Stimulated activated CD8-positive, alpha-beta memory T cell treated with anti-CD3 and anti-CD28 coated beads, Interleukin-12 subunit alpha, Interleukin-12 subunit beta, amount 100 ng/mL, for 4 hours (primary cell): ENCODE data around the gene CHCHD3.
"Not testable (repeated sequence)": the region's sequence is repeated elsewhere in the genome, so short reads cannot be mapped to it uniquely, and the experiment has no call there.

Source experiments
- DNase-seq: peaks from one replicate; pipeline ENCODE4 v3.0.0-alpha.2; 2020; ENCODE audit warnings: low read depth

The CHCHD3 gene

DNA sequence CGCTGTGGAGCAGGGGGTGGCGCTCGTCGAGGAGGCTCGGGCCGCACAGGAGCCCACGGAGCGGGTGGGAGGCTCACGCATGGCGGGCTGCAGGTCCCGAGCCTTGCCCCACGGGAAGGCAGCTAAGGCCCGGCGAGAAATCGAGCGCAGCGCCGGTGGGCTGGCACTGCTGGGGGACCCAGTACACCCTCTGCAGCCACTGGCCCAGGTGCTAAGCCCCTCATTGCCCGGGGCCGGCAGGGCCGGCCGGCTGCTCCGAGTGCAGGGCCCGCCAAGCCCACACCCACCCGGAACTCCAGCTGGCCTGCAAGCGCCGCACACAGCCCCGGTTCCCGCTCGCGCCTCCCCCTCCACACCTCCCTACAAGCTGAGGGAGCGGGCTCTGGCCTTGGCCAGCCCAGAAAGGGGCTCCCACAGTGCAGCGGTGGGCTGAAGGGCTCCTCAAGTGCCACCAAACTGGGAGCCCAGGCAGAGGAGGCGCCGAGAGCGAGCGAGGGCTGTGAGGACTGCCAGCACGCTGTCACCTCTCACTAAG is 183.2 kb downstream of the CHCHD3 start:
- not testable (repeated sequence) for DNase-seq

DNA sequence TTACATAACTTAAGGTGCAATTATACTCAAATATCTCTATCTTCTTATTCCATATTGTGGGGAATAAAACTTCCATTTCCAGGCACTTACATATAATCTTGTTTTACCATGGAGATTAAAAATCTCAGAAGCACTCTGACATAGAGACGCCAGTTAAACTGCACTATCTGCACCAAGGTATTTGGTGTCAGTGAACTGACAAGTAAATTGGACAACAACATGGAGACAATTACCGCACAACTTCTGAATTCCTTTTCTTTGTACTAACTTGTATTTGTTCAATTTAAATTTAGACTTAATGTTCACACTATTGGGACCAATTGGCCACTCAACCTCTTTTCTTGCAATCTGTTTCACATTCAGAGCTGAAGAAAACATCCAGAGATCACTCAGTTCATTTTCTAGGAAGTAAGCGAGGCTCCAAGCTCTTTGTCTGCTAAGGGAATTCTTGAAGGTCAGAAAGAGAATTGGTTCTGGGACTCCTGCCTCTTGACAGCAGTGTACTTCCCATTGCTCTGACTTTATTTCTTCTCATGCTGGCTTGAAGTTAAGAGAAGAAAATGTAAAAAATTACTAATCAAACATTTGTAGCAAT is 184.7 kb downstream of the CHCHD3 start:
- no peak for DNase-seq

DNA sequence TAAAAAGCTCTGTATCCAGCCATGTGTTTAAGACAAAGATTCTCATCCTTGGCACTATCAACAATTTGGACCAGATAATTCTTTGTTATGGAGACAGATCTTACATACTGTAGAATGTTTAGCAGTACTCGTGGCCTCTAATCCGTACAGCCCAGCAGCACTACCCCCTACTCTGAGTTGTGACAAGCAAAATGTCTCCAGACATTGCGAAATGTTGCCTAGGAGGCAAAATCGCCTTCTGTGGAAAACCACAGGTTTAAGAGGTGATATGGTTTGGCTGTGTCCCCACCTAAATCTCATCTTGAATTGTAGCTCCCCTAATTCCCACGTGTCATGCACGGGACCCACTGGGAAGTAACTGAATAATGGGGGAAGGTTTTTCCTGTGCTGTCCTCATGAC is 186.7 kb downstream of the CHCHD3 start:
- DNase-seq, result no peak

DNA sequence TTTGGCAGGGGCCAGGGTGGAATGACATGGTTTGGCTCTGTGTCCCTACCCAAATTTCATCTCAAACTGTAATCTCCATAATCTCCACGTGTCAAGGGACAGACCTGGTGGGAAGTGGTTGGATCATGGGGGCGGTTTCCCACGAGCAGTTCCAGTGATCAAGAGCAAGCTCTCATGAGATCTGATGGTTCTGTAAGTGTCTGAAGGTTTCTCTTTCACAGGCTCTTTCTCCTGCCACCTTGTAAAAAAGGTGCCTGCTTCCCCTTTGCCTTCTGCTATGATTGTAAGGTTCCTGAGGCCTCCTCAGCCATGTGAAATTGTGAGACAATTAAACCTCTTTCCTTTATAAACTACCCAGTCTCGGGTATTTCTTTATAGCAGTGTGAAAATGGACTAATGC is 188.3 kb downstream of the CHCHD3 start:
- no peak for DNase-seq

DNA sequence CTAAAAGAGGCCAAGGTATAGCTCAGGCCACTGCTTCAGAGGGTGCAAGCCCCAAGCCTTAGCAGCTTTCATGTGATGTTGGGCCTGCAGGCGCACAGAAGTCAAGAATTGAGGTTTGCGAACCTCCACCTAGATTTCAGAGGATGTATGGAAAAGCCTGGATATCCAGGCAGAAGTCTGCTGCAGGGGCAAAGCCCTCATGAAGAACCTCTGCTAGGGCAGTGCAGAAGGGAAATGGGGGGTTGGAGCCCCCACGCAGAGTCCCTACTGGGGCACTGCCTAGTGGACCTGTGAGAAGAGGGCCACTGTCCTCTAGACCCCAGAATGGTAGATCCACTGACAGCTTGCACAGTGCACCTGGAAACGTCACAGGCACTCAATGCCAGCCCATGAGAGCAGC is 189.1 kb downstream of the CHCHD3 start:
- DNase-seq, result not testable (repeated sequence)

DNA sequence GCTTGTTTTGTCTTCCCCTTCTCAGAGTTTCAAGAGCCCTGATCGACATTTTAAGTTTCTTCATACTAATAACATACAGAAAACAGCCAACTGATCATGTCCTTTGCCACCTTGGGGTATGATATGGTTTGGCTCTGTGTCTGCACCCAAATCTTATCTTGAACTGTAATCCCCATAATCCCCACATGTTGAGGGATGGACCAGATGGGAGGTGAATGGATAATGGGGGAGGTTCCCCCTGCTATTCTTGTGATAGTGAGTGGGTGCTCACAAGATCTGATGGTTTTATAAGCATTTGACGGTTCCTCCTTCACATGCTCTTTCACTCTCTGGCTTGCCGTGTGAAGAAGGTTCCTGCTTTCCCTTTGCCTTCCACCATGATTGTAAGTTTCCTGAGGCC is 190.3 kb downstream of the CHCHD3 start:
- no peak for DNase-seq

DNA sequence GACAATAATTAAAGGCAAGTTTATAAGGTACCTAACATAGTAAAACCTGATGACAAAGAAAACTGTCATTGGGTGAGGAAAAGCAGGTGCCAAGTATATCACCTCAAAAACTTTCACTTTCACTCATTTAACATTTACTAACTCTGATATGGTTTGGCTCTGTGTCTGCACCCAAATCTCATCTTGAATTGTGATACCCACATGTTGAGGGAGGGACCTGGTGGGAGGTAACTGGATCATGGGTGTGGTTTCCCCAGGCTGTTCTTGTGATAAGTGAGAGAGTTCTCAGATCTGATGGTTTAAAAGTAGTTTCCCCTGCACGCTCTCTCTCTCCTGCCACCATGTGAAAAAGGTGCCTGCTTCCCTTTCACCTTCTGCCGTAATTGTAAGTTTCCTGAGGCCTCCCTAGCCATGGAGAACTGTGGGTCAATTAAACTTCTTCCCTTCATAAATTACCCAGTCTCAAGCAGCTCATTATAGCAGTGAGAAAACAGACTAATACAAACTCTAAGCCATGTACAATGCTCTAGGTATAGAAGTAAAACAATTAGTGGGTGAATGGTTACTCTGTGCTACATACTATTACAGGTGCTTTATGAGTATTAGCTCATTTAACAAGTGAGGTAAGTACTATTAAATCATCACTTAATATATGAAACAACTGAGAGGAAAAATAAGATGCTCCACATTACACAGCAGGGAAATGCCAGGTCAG is 199.0 kb downstream of the CHCHD3 start:
- no peak for DNase-seq

- DNase-seq, result no peak
Measured at GRCh38 chr7:132881317-132881716, 200.6 kb downstream of the CHCHD3 start.

DNA sequence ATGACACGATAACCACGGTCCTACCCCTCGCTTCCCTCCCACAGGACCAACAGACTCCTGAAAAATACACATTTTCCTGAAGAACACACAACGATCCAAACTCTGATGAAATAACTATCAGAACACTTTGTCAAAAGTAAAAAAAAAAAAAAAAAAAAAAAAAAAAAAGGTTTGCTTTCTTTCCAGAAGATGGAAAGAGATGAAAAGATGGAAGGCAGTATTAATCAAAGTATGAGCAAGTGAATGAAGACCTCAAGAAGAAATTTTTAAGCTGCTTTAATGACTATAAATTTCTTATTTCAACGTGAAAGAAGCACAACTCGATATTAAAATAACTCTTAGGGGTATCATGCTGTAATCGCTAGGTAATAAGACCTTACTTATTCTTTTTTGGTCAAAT is 202.3 kb downstream of the CHCHD3 start:
- DNase-seq, result no peak

- no peak for DNase-seq
Measured at GRCh38 chr7:132878204-132878919, 203.5 kb downstream of the CHCHD3 start.

DNA sequence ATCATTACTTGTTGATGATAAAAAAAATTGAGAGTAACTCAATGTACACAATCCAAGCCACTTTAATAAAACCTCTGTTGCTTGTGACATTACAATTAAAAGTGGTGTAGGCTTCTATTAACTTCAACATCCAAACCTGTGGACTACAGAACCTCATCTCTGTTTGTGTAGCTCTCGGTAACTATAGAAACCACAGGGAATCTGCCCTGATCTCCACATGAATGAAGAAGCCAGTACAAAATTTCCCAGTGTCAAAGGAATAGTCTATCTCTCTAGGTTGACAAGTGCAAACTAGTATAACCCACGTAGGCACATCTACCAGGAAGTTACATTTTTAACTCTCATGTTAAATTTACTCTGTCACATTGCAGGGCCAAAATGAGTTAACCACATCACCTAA is 204.3 kb downstream of the CHCHD3 start:
- DNase-seq, result no peak

- no peak for DNase-seq
Measured at GRCh38 chr7:132876576-132876975, 205.3 kb downstream of the CHCHD3 start.

GRCh38 chr7:132872034-132872433 is 209.9 kb downstream of the CHCHD3 start:
- DNase-seq, result no peak

DNA sequence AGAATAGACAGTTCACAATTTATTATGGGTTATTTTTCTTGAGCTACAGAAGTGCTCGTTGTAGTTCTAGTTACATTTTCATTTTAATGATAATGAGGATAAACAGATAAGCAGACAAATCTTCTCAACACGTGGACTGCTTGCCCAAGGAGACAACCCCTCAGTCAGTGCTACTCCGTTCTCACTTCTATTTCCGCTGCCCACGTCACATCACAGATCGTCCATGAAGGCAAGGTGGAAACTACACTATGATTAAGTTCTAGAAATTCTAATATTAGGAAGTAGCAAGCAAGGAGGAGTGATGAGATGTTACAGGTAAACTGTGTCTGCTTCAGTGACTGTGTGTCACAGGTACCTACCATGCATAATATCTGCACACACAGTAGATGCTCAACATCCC is 210.5 kb downstream of the CHCHD3 start:
- DNase-seq, result no peak

GRCh38 chr7:132869166-132869861 is 212.6 kb downstream of the CHCHD3 start:
- no peak for DNase-seq

DNA sequence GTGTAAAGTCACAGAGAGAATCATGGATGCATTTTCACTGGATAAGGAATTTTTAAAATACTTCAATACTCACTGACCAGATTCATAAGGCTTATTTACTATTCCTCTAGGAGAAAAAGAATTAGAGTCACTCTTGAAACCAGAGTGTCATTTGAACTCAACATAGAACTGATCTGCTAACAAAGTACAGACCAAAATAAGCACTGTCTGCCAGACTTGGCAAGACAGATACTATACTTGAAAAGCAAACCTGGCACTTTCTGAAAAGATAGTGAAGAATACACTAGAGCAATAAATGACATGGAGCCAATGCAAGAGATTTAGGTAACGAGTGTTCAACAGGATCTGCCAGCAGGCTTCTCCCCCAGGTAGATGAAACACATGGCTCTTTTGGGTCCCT is 215.3 kb downstream of the CHCHD3 start:
- DNase-seq, result no peak

DNA sequence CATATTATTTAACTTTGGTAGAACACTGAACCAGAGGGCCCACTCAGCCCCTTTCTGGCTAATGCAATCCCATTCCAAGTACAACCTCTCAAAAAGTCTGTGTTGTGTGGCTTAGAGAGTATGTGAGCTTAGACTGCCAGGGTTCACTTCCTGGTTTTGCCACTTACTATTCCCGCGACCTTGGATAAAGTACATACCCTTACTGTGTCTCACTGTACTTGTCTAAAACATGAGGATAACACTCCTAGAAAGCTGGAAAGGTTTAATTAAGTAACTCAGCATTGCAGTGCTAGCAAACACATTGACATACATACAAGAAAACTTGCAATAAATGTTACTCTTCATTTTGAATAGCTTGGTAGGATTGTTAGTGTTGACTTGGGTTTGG is 215.8 kb downstream of the CHCHD3 start:
- no peak for DNase-seq

DNA sequence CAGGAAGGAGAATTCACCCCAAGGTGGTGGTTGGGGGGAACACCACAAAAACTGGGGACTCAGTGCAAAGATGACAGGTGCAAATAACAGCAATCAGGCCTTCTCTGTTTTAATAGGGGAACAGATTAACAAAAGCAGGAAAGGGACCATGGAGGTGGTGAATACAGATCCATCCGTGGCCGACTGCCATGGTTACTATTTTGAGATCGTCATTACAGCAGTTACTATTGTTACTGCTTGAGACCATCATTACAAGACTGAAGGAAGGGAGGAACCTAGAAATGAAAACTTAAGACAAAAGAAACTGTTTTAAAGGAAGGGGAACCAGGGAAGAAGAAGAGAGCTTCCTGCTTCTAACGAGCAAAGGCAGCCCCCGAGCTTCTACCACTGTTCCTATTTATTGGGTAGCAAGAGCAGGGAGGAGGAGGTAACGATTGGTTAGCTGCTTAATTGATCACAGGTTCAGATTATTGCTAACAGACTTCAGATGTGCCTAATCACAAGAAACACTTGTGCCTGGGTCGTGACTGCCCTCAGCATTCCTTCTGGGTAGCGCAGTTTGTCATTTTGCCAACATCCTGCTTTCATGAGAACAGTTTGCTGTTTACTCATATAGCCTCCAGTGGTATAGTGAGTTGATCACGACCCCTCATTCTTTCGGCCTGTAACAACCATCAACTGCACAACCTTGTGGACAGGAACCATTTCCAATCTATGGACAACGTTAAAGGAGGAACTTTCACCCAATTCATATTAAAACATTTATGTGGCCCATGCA is 216.3 kb downstream of the CHCHD3 start:
- DNase-seq, result no peak

DNA sequence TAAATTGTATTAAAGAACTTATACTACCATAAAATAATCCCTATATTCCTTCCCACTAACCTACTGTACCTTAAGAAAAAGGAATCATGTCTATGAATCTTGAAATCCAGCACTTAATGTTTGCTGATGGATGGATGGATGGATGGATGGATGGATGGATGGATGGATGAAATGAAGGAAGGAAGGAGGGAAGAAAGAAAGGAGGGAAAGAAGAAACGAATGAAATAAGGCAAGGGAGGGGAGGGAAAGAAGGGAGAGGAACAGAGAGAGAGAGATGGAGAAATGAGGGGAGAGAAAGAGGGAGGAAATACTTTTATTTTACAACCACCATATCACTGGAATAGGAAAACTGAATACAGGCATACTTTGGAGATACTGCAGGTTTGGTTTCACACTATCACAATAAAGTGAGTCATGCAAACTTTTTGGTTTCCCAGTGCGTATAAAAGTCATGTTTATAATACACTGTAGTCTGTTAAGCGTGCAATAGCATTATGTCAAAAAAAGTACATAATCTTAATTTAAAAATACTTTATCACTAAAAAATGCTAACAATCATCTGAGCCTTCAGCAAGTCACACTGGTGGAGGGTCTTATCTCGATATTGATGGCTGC is 219.8 kb downstream of the CHCHD3 start:
- DNase-seq, result no peak

GRCh38 chr7:132861424-132861823 is 220.5 kb downstream of the CHCHD3 start:
- no peak for DNase-seq

- no peak for DNase-seq
Measured at GRCh38 chr7:132859199-132859598, 222.7 kb downstream of the CHCHD3 start.
